Neuronal stem cell (in vitro differentiated cells): ENCODE data around the gene TRIM47.
A peak's percentile ranks its signal among the peaks of the same experiment; 100 is the strongest.
"Not testable (repeated sequence)": the region's sequence is repeated elsewhere in the genome, so short reads cannot be mapped to it uniquely, and the experiment has no call there.

Experiments
- DNase-seq: peaks from one replicate; pipeline ENCODE4 v3.0.0-alpha.2; 2013; ENCODE audit warnings: low spot score
- H2AFZ ChIP-seq: one replicate; pipeline ENCODE4 v1.6.1; 2013; ENCODE audit warnings: mild to moderate bottlenecking, low read length, inconsistent platforms
- H2AK5ac ChIP-seq: 2 replicates; pipeline ENCODE4 v1.6.1; 2013; ENCODE audit warnings: low read depth, mild to moderate bottlenecking, inconsistent platforms, low read length, moderate library complexity, mixed read lengths
- H2BK120ac ChIP-seq: 2 replicates; pipeline ENCODE4 v1.6.1; 2013; ENCODE audit warnings: low read depth, mild to moderate bottlenecking, inconsistent platforms, low read length, moderate library complexity, mixed read lengths
- H2BK12ac ChIP-seq: one replicate; pipeline ENCODE4 v1.6.1; 2013; ENCODE audit warnings: low read length, inconsistent platforms
- H2BK15ac ChIP-seq: 2 replicates; pipeline ENCODE4 v1.6.1; 2013; ENCODE audit warnings: mild to moderate bottlenecking, low read length, inconsistent platforms, mixed read lengths
- H2BK5ac ChIP-seq: one replicate; pipeline ENCODE4 v1.6.1; 2013; ENCODE audit warnings: inconsistent platforms, mild to moderate bottlenecking, low read length, moderate library complexity
- H3K14ac ChIP-seq: one replicate; pipeline ENCODE4 v1.6.1; 2013; ENCODE audit warnings: low read length, inconsistent platforms
- H3K18ac ChIP-seq: 2 replicates; pipeline ENCODE4 v1.6.1; 2013; ENCODE audit warnings: low read length, inconsistent platforms
- H3K23ac ChIP-seq: 2 replicates; pipeline ENCODE4 v1.6.1; 2013; ENCODE audit warnings: low read depth, mild to moderate bottlenecking, mixed read lengths, low read length, inconsistent platforms; ENCODE audit not compliant: poor library complexity
- H3K27ac ChIP-seq: replicated peaks from 3 replicates; pipeline ENCODE4 v1.5.1; 2013; ENCODE audit warnings: low read length, inconsistent platforms
- H3K27me3 ChIP-seq, 3 experiments: 2 replicates each; pipeline ENCODE4 v1.6.1; 2013; ENCODE audit warnings: low read length in 3 of 3, mild to moderate bottlenecking in 2 of 3, inconsistent platforms in 1 of 3, low read depth in 1 of 3, mixed read lengths in 1 of 3, moderate library complexity in 1 of 3; ENCODE audit not compliant: control insufficient read depth in 3 of 3, insufficient read depth in 3 of 3
- H3K36me3 ChIP-seq, 2 donors: replicated peaks in 1 of 2; 2 replicates each; pipeline ENCODE4 v1.6.1; 2013; ENCODE audit warnings: low read length in 2 of 2; ENCODE audit not compliant: control insufficient read depth in 2 of 2, insufficient read depth in 2 of 2
- H3K4ac ChIP-seq: 2 replicates; pipeline ENCODE4 v1.6.1; 2013; ENCODE audit warnings: inconsistent platforms, mild to moderate bottlenecking, low read length, moderate library complexity
- H3K4me1 ChIP-seq, 2 donors: 1 replicate in 1 of 2; 2 replicates in 1 of 2; pipeline ENCODE4 v1.6.1; 2013; ENCODE audit warnings: low read length in 2 of 2, low read depth in 1 of 2; ENCODE audit not compliant: control insufficient read depth in 2 of 2, insufficient read depth in 1 of 2
- H3K4me2 ChIP-seq: one replicate; pipeline ENCODE4 v1.6.1; 2013; ENCODE audit warnings: mild to moderate bottlenecking, low read length, inconsistent platforms; ENCODE audit not compliant: insufficient read depth, poor library complexity, severe bottlenecking
- H3K4me3 ChIP-seq, 2 donors: 2 replicates each; pipeline ENCODE4 v1.5.1; 2013; ENCODE audit warnings: low read length in 2 of 2, mild to moderate bottlenecking in 2 of 2, inconsistent platforms in 1 of 2, moderate library complexity in 1 of 2
- H3K79me1 ChIP-seq: one replicate; pipeline ENCODE4 v1.6.1; 2013; ENCODE audit warnings: low read depth, mild to moderate bottlenecking, inconsistent platforms, low read length, moderate library complexity
- H3K9ac ChIP-seq: one replicate; pipeline ENCODE4 v1.6.1; 2013; ENCODE audit warnings: mild to moderate bottlenecking, low read depth, low read length, inconsistent platforms; ENCODE audit not compliant: poor library complexity
- H3K9me3 ChIP-seq, 2 donors: replicated peaks in 1 of 2; 2 replicates each; pipeline versions ENCODE3 to v1.6.1; 2013; ENCODE audit warnings: low read length in 2 of 2, mild to moderate bottlenecking in 2 of 2, inconsistent platforms in 1 of 2, low read depth in 1 of 2, mixed read lengths in 1 of 2, moderate library complexity in 1 of 2; ENCODE audit not compliant: control insufficient read depth in 2 of 2, insufficient read depth in 1 of 2
- H4K8ac ChIP-seq: one replicate; pipeline ENCODE4 v1.6.1; 2013; ENCODE audit warnings: low read depth, mild to moderate bottlenecking, inconsistent platforms, low read length, moderate library complexity
- H4K91ac ChIP-seq: one replicate; pipeline ENCODE4 v1.6.1; 2013; ENCODE audit warnings: low read length, low read depth, mild to moderate bottlenecking, inconsistent platforms; ENCODE audit not compliant: poor library complexity
- WGBS, 2 donors: extraction: QIAGEN DNeasy Blood & Tissue Kit; methylation state at CpG; one replicate each; pipeline ENCODE4 v1.1.7; 2013; ENCODE audit warnings: missing lambda C conversion rate in 2 of 2, mixed read lengths in 1 of 2; ENCODE audit not compliant: insufficient read length in 2 of 2, insufficient replicate concordance in 1 of 2; ENCODE audit errors: extremely low coverage in 2 of 2; 5-methylcytosine and 5-hydroxymethylcytosine counted together

Gene TRIM47

DNA sequence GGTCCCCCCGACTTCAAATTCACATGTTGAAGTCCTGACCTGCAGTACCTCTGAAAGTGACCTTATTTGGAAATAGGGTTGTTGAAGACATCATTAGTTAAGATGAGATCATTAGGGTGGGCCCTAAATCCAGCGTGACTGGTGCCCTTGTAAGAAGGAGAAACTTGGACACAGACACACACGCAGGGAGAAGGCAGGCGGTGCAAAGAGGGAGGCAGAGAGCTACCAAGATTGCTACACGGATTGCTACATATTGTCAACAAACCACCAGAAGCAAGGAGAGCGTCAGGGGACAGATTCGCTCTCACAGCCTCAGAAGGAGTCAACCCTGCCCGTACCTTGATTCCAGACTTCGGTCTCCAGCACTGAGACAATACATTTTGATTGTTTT is 16.5 kb downstream of the TRIM47 start:
- Histone ChIP-seq H3K9me3 (peaks cover 0 to 2% of the 10 kb centered on the region in 2 donors), H2BK120ac (no peak overlapping the region), H2AK5ac (no peak overlapping the region), H3K9ac (no peak overlapping the region), H3K4me2 (peak overlapping the region; percentile 2), H4K8ac (no peak overlapping the region), H3K27ac (no peak overlapping the region), H2BK15ac (no peak overlapping the region), H3K23ac (no peak overlapping the region), H3K27me3 (no peaks in the 10 kb centered on the region), H2BK12ac (no peak overlapping the region), H2AFZ (no peak overlapping the region), H4K91ac (no peak overlapping the region), H3K4me1 (peaks cover 5 to 13% of the 10 kb centered on the region in 2 donors), H3K4ac (no peak overlapping the region), H3K18ac (no peak overlapping the region), H3K4me3 (peak overlapping the region in 1 of 2 donors; percentile 60), H3K36me3 (no peaks in the 10 kb centered on the region), H3K14ac (no peak overlapping the region), H3K79me1 (no peaks in the 10 kb centered on the region), H2BK5ac (no peak overlapping the region)
- WGBS, 2 donors, result no CpG with 5 or more reads among the region's 9 CpGs
- no peak for DNase-seq

DNA sequence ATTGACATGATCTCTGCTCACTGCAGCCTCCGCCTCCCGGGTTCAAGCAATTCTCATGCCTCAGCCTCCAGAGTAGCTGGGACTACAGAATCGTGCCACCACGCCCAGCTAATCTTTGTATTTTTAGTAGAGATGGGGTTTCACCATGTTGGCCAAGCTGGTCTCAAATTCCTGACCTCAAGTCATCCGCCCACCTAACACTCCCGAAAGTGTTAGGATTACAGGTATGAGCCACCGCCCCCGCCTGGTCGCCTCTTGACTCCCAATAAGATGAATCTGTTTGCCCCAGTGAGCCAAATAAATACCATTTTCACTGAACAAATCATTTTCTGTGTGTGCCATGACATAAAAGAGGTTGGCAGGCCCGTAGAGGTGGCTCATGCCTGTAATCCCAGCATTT is 19.0 kb downstream of the TRIM47 start:
- H3K23ac ChIP-seq, H2AFZ ChIP-seq, DNase-seq, H3K4me1 ChIP-seq, H3K27ac ChIP-seq, H3K36me3 ChIP-seq, H3K18ac ChIP-seq, H2BK120ac ChIP-seq, H2BK5ac ChIP-seq, H3K27me3 ChIP-seq, H3K79me1 ChIP-seq, H2AK5ac ChIP-seq, H2BK12ac ChIP-seq, H3K4ac ChIP-seq, H2BK15ac ChIP-seq, H3K9ac ChIP-seq, H3K4me2 ChIP-seq, H3K14ac ChIP-seq, H3K9me3 ChIP-seq, H4K8ac ChIP-seq, H4K91ac ChIP-seq, H3K4me3 ChIP-seq: not testable (repeated sequence)
- no CpG with 5 or more reads among the region's 10 CpGs for WGBS, 2 donors

DNA sequence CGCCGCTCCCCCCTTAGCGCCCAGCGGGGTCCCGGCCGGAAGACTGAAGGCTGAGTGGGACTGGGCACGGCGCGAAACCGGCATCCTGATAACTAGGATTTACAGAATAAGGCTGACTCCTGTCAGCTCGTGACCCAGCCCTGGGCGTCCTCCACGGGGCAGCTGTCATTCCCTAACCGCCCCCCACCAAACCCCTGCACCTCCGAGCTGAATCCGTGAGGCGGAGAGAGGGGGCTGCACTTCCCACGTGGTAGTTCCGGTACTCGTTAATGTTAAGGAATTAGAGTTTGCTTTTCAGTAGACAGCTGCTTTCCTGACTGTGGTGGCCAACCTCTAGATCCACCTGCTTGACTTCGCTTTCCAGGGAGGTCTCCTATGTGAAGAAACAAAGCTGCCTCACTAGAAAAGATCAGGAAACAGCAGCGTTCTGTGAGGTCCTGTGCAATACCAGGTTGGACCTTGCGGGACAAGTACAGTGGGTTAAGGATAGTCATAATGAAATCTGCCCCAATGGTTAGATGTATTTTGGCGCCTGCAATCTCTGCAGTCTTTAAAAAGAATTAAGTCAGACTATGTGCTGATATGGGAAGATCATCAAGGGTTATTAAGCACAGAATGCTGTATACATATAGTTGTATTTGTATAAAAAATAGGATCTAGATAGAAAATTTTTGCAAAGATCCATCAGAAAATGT is 22.2 kb downstream of the TRIM47 start:
- Histone ChIP-seq H3K4me2 (peak overlapping the region; percentile 99), H4K91ac (no peak overlapping the region), H3K14ac (peak overlapping the region; percentile 94), H2BK120ac (no peak overlapping the region), H2AK5ac (peak overlapping the region; percentile 52), H2BK15ac (peak overlapping the region; percentile 83), H3K36me3 (peaks cover 0 to 7% of the 10 kb centered on the region in 2 donors), H3K4me3 (peak overlapping the region; percentile 72 to 92), H3K9ac (peak overlapping the region; percentile 85), H4K8ac (no peak overlapping the region), H3K4me1 (peaks cover 4 to 6% of the 10 kb centered on the region in 2 donors), H3K27ac (peak overlapping the region; percentile 97), H3K23ac (peak overlapping the region; percentile 75), H3K4ac (peak overlapping the region; percentile 23), H3K79me1 (no peaks in the 10 kb centered on the region), H2AFZ (peak overlapping the region; percentile 91), H3K27me3 (no peaks in the 10 kb centered on the region), H3K18ac (peak overlapping the region; percentile 95), H2BK5ac (peak overlapping the region; percentile 87), H3K9me3 (no peaks in the 10 kb centered on the region), H2BK12ac (no peak overlapping the region)
- WGBS, 2 donors, result no CpG with 5 or more reads among the region's 24 CpGs
- DNase-seq, result no peak

DNA sequence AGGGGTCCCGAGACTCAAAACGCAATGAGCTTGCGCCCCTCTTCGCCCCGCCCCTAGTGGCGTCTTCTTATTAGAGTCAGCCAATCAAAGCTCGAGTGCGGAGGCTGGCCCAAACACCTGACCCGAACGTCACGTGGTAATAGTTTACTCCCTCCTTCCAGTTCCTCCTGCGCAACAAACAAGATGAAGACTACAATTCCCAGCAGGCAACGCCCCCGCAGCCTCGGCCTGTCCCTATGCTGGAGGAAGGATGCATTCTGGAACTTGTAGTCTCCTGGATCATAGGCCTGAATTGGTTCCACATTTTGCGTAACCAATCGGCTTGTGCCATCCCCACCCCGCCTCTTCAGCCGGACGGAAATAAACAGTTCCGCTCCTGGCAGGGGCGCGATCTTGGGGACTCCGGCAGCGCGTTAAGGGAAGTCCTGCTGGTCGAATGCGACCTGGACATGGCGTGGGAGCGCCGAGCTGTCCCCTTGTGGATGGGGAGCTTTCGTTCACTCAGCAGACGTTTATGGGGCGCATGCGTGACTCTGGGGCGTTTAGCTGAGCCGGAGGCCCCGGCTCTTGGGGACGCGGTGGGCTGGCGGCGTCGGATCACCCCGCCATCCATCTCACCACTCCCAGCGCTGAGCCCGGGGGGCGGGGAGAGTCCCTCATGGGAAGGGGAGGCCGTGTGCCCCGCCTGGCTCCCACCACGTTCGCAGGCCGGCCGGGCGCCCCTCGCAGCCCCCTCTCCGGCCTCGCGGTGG is 22.9 kb downstream of the TRIM47 start, which contains the start of gene WBP2:
WBP2 (minus strand) TSS at position 26 of the 752 bp plus-strand sequence. CDS start 38 bp downstream, outside the sequence.
- Histone ChIP-seq H2AFZ (peak within 1 kb of the TSS; percentile 91), H4K91ac (no peak within 1 kb of the TSS), H3K23ac (peak within 1 kb of the TSS; percentile 94), H3K4me1 (peaks cover 4 to 6% of the 10 kb centered on the region in 2 donors), H3K18ac (peak within 1 kb of the TSS; percentile 95), H3K14ac (peak within 1 kb of the TSS; percentile 94), H3K9me3 (no peaks in the 10 kb centered on the region), H3K9ac (peak within 1 kb of the TSS; percentile 85), H2BK15ac (peak within 1 kb of the TSS; percentile 83), H4K8ac (no peak within 1 kb of the TSS), H3K36me3 (peaks cover 4 to 14% of the 10 kb centered on the region in 2 donors), H3K79me1 (no peaks in the 10 kb centered on the region), H3K27ac (peak within 1 kb of the TSS; percentile 97), H3K4ac (peak within 1 kb of the TSS; percentile 23), H2BK120ac (peak within 1 kb of the TSS; percentile 64), H2BK5ac (peak within 1 kb of the TSS; percentile 87), H3K27me3 (no peaks in the 10 kb centered on the region), H2AK5ac (peak within 1 kb of the TSS; percentile 52), H3K4me3 (peak within 1 kb of the TSS; percentile 72 to 92), H3K4me2 (peak within 1 kb of the TSS; percentile 99), H2BK12ac (no peak within 1 kb of the TSS)
- no CpG with 5 or more reads among the region's 58 CpGs for WGBS, 2 donors
- DNase-seq, result peak; percentile 99
